Thyroid gland (tissue), 4 donors: ENCODE results near the gene UBE2O. TPM values are rescaled to one million over a fixed set of nuclear protein-coding genes. Genes with fewer than 3 reads are reported as not detected.

Source experiments
- DNase-seq, 2 donors: peaks; one replicate each; pipeline ENCODE4 v3.0.0-alpha.2; 2019
- H3K27ac ChIP-seq, 3 donors: fragments of 200-600 bp; sonication (generic); 1 replicate in 2 of 3; 2 replicates in 1 of 3; pipeline ENCODE4 v1.5.1; 2016 to 2019; ENCODE audit warnings: mild to moderate bottlenecking in 1 of 3, moderate library complexity in 1 of 3
- H3K27me3 ChIP-seq: fragments of 200-600 bp; sonication (generic); one replicate; pipeline ENCODE4 v1.5.1; 2019
- H3K36me3 ChIP-seq, 2 donors: fragments of 200-600 bp; sonication (generic); one replicate each; pipeline ENCODE4 v1.5.1; 2016 to 2019
- H3K4me1 ChIP-seq, 2 donors: fragments of 200-600 bp; sonication (generic); one replicate each; pipeline ENCODE4 v1.5.1; 2017 to 2019
- H3K4me3 ChIP-seq, 3 donors: fragments of 200-600 bp; sonication (generic); replicated peaks in 1 of 3; 1 replicate in 2 of 3; 2 replicates in 1 of 3; pipeline ENCODE4 v1.5.1; 2016; ENCODE audit warnings: mild to moderate bottlenecking in 1 of 3
- H3K9me3 ChIP-seq: fragments of 200-600 bp; sonication (generic); one replicate; pipeline ENCODE4 v1.5.1; 2017
- POLR2A ChIP-seq, 2 donors: fragments of 450-650 bp; IDR thresholded peaks; one replicate each; pipeline ENCODE4 v1.6.1; 2017; ENCODE audit warnings: antibody characterized with exemption in 2 of 2, mild to moderate bottlenecking in 2 of 2, moderate library complexity in 1 of 2
- WGBS, 2 donors: methylation state at CpG; one replicate each; pipeline ENCODE4 v1.1.5; 2017; 5-methylcytosine and 5-hydroxymethylcytosine counted together
- intact Hi-C: fragments of 100-400 bp; cut with DNase I; formaldehyde crosslinking; loops from one replicate; pipeline ENCODE4 v1.15.1; 2023
- total RNA-seq, 4 donors: library from RNA; depleted of rRNA; stranded (reverse); fragments of >200 nt; gene quantifications; one replicate each; pipeline ENCODE4 v1.2.3, GENCODE V29; 2016
- TF ChIP-seq, protein P1 (sequence below), 6 experiments: fragments of 200-600 bp in 3 of 6; fragments of 450-650 bp in 3 of 6; sonication (generic) in 3 of 6; IDR thresholded peaks; one replicate each; pipeline ENCODE4 v1.5.1; 2016 to 2019; ENCODE audit warnings: antibody characterized with exemption in 6 of 6, mild to moderate bottlenecking in 2 of 6, inconsistent platforms in 1 of 6, moderate library complexity in 1 of 6

UBE2O gene
- total RNA-seq, 4 donors from 2014 or later: 26.3 to 47.9 (median 37.3) TPM

DNA sequence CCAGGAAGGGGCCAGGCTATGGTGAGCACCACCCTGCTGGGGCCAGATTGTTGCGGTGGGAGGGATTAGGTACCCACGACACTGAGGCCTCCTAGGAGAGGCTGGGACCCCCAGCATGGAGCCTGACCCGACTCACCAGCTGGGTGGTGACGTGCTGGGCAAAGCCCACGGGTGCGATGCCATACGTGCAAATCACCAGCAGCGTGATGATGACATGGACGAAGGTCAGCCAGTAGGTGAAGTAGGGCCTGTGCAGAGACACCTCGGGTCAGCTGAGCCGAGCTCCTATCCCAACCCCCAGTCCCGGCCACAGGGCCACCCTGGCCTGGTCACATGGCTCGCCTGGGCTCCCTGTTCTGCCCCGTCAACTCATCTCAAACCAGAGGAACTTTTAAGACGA, 21.9 kb upstream of the UBE2O start:
- Histone ChIP-seq H3K4me3 (no peak overlapping the region), H3K27me3 (no peaks in the 10 kb centered on the region)

DNA sequence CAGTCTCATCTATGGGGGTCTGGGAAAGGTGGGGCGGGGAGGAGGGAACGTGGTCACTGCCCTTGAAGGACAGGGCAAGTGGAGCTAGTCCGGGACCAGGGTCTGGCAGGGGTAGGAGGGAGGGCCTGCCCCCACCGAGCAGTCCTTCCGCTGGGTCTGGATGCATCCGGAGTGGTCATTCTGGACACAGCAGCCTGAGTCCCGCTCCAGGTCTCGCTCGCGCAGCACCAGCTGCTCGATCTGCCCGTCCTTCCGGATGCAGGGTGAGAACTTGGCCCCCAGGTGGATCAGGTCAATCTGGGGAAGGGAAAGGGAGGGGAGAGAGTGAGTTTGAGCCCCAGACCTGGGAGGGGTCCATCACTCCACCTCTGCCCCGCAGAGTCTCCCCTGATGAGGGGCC, 21.3 kb upstream of the UBE2O start:
- WGBS, 2 donors: 87 to 93% methylated on average over 13 to 14 of the region's 14 CpGs
- Histone ChIP-seq H3K36me3 (peaks cover 0 to 8% of the 10 kb centered on the region in 2 donors), H3K27ac (no peak overlapping the region), H3K4me3 (no peak overlapping the region), H3K27me3 (no peaks in the 10 kb centered on the region), H3K9me3 (no peaks in the 10 kb centered on the region), H3K4me1 (no peaks in the 10 kb centered on the region)
- TF ChIP-seq, protein P1, sequence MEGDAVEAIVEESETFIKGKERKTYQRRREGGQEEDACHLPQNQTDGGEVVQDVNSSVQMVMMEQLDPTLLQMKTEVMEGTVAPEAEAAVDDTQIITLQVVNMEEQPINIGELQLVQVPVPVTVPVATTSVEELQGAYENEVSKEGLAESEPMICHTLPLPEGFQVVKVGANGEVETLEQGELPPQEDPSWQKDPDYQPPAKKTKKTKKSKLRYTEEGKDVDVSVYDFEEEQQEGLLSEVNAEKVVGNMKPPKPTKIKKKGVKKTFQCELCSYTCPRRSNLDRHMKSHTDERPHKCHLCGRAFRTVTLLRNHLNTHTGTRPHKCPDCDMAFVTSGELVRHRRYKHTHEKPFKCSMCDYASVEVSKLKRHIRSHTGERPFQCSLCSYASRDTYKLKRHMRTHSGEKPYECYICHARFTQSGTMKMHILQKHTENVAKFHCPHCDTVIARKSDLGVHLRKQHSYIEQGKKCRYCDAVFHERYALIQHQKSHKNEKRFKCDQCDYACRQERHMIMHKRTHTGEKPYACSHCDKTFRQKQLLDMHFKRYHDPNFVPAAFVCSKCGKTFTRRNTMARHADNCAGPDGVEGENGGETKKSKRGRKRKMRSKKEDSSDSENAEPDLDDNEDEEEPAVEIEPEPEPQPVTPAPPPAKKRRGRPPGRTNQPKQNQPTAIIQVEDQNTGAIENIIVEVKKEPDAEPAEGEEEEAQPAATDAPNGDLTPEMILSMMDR (IDR thresholded peaks at IDR 0.05): no peak
- TF ChIP-seq POLR2A (IDR thresholded peaks at IDR 0.05): no peak
- no peak for DNase-seq
- intact Hi-C loops: no loop called here

More for the DNA sequence above, 21.9 kb upstream of the UBE2O start:
- intact Hi-C loops: no loop called here
- no peak for TF ChIP-seq POLR2A (IDR thresholded peaks at IDR 0.05)
- TF ChIP-seq, protein P1 (IDR thresholded peaks at IDR 0.05): no peak
- 90 to 97% methylated on average over 11 to 13 of the region's 15 CpGs for WGBS, 2 donors
- H3K36me3 ChIP-seq: peaks cover 0 to 8% of the 10 kb centered on the region in 2 donors
- DNase-seq: no peak
- H3K27ac ChIP-seq: no peak overlapping the region
- H3K9me3 ChIP-seq: no peaks in the 10 kb centered on the region
- H3K4me1 ChIP-seq: no peaks in the 10 kb centered on the region

DNA sequence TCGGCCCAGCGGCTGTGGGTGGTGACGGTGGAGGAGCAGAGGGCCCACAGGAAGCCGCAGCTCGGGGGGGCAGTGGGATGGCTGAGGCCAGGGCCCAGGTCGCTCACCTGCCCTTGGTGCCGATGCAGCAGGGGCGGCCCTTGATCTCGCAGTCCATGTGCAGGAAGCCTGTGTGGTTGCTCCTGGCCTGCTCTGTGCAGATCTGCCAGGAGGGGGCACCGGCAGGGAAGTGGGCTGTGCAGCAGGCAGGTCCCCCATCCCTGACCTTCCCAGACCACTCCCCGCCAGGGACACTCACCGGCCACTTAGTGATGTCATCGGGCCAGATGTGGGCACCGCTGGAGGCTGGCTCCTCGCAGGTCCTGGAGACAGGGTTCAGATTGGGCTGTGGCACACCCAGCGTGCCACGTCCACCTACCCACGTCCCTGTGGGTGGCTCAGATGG, 20.6 kb upstream of the UBE2O start:
- H3K27me3 ChIP-seq: no peaks in the 10 kb centered on the region
- no peaks in the 10 kb centered on the region for H3K9me3 ChIP-seq
- no peak overlapping the region for H3K27ac ChIP-seq
- no peak overlapping the region for H3K4me3 ChIP-seq
- H3K36me3 ChIP-seq: peaks cover 0 to 8% of the 10 kb centered on the region in 2 donors
- H3K4me1 ChIP-seq: no peaks in the 10 kb centered on the region
- no peak for DNase-seq
- TF ChIP-seq, protein P1 (IDR thresholded peaks at IDR 0.05): no peak
- TF ChIP-seq POLR2A (IDR thresholded peaks at IDR 0.05): no peak
- intact Hi-C loops: no loop called here
- 78 to 90% methylated on average over 8 to 10 of the region's 18 CpGs for WGBS, 2 donors

DNA sequence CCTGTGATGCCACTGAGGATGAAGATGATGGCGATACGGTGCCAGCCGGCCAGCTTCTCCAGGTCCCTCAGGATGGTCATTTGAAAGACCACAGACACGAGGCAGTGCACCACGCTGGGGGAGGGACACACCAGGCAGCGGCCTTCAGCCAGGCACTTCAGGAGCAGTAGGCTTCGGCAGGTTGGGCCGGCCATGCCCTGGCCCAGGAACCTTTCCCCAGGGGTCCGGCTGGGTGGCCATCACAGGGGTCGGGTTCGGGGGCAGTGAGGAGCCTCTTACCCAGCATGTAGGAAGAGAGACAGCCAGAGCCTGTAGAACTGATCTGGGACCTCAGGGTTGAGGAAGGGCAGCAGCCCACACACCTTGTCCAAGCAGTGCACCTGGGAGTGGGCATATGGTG, 19.8 kb upstream of the UBE2O start:
- Histone ChIP-seq H3K9me3 (no peaks in the 10 kb centered on the region), H3K27me3 (no peaks in the 10 kb centered on the region), H3K36me3 (peaks cover 0 to 8% of the 10 kb centered on the region in 2 donors), H3K4me3 (no peak overlapping the region), H3K4me1 (no peaks in the 10 kb centered on the region), H3K27ac (no peak overlapping the region)
- intact Hi-C loops: no loop called here
- 93 to 96% methylated on average over 8 to 11 of the region's 11 CpGs for WGBS, 2 donors
- no peak for DNase-seq
- no peak for TF ChIP-seq POLR2A (IDR thresholded peaks at IDR 0.05)
- TF ChIP-seq, protein P1 (IDR thresholded peaks at IDR 0.05): no peak

DNA sequence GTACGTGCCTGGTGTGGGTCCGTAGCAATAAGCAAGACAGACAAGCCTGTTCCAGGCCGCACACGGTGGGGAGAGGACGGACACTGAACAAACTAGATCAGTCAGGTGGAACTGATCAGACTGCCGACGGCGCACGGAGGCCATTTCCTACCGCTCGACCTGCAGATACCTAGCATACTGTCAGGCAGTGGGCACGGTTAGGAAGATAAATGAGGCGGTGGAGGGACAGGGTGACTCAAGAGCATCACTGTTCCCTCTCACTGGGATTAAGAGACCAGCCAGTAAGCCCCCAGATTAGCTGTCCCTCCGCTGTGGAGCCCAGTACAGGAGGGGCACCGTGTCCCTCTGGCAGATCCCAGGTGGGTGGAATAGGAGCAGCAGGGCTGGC, 19.3 kb upstream of the UBE2O start:
- no peak for DNase-seq
- TF ChIP-seq, protein P1 (IDR thresholded peaks at IDR 0.05): no peak
- TF ChIP-seq POLR2A (IDR thresholded peaks at IDR 0.05): no peak
- 82 to 84% methylated on average over 15 of the region's 15 CpGs for WGBS, 2 donors
- H3K27ac ChIP-seq: no peak overlapping the region
- H3K9me3 ChIP-seq: no peaks in the 10 kb centered on the region
- H3K4me3 ChIP-seq: no peak overlapping the region
- H3K36me3 ChIP-seq: peaks cover 0 to 8% of the 10 kb centered on the region in 2 donors
- H3K27me3 ChIP-seq: no peaks in the 10 kb centered on the region
- intact Hi-C loops: no loop called here
- no peaks in the 10 kb centered on the region for H3K4me1 ChIP-seq
